Natural killer cell (primary cell): ENCODE data around the gene MAP2K1. TPM values are rescaled to one million over a fixed set of nuclear protein-coding genes. Genes with fewer than 3 reads are reported as not detected.
A peak's percentile ranks its signal among the peaks of the same experiment; 100 is the strongest.

Experiments
- ATAC-seq, 3 donors: fragments of 150-1000 bp in 2 of 3; fragments of 200-7000 bp in 1 of 3; cut with Tn5 transposase; 1 replicate in 1 of 3; 2 replicates in 2 of 3; pipeline ENCODE4 v1.10.0; 2021; ENCODE audit warnings: mild to moderate bottlenecking in 2 of 3, moderate library complexity in 2 of 3
- DNase-seq, 2 donors: peaks; one replicate each; pipeline versions ENCODE4 v3.0.0 to v3.0.0-alpha.2; 2013 to 2021; ENCODE audit warnings: mixed read lengths in 1 of 2
- H3K27ac ChIP-seq: one replicate; pipeline ENCODE4 v1.5.1; 2013; ENCODE audit warnings: mild to moderate bottlenecking, low read length
- H3K27me3 ChIP-seq: one replicate; pipeline ENCODE4 v1.6.1; 2013; ENCODE audit warnings: low read length; ENCODE audit not compliant: control insufficient read depth, insufficient read depth
- H3K36me3 ChIP-seq: one replicate; pipeline ENCODE4 v1.6.1; 2013; ENCODE audit warnings: low read length; ENCODE audit not compliant: control insufficient read depth, insufficient read depth
- H3K4me1 ChIP-seq: one replicate; pipeline ENCODE4 v1.6.1; 2013; ENCODE audit warnings: low read length; ENCODE audit not compliant: control insufficient read depth, insufficient read depth
- H3K4me3 ChIP-seq: one replicate; pipeline ENCODE4 v1.5.1; 2013; ENCODE audit warnings: low read length
- H3K9me3 ChIP-seq: one replicate; pipeline ENCODE4 v1.6.1; 2013; ENCODE audit warnings: low read length; ENCODE audit not compliant: control insufficient read depth, insufficient read depth
- H3K27ac Mint-ChIP-seq, 2 donors: one replicate each; pipeline ENCODE4 v1.8.0; 2022; ENCODE audit warnings: mild to moderate bottlenecking in 2 of 2, mixed read lengths in 2 of 2, moderate library complexity in 1 of 2
- H3K27me3 Mint-ChIP-seq, 2 donors: one replicate each; pipeline ENCODE4 v1.8.0; 2022; ENCODE audit warnings: low read depth in 2 of 2, mixed read lengths in 2 of 2
- H3K36me3 Mint-ChIP-seq: one replicate; pipeline ENCODE4 v1.8.0; 2022; ENCODE audit warnings: mixed read lengths
- H3K4me1 Mint-ChIP-seq, 2 donors: one replicate each; pipeline ENCODE4 v1.8.0; 2022; ENCODE audit warnings: mixed read lengths in 2 of 2
- H3K4me3 Mint-ChIP-seq: one replicate; pipeline ENCODE4 v1.8.0; 2022; ENCODE audit warnings: mild to moderate bottlenecking, moderate library complexity, mixed read lengths
- H3K9me3 Mint-ChIP-seq, 2 donors: one replicate each; pipeline ENCODE4 v1.8.0; 2022; ENCODE audit warnings: mixed read lengths in 2 of 2
- CTCF ChIP-seq: fragments of 200-600 bp; IDR thresholded peaks from one replicate; pipeline ENCODE4 v1.8.0; 2022; ENCODE audit warnings: antibody characterized with exemption
- WGBS: methylation state at CpG from one replicate; pipeline ENCODE4 v1.1.7; 2013; ENCODE audit warnings: missing lambda C conversion rate; ENCODE audit not compliant: insufficient coverage; 5-methylcytosine and 5-hydroxymethylcytosine counted together
- intact Hi-C: fragments of 100-400 bp; cut with micrococcal nuclease; formaldehyde crosslinking; loops from one replicate; pipeline ENCODE4 v1.14.2; 2022
- total RNA-seq, 4 donors: library from RNA; stranded (reverse); fragments of 120-200 nt in 1 of 4; gene quantifications; one replicate each; pipeline versions ENCODE4 v1.2.3 to v1.2.4, GENCODE V29; 2013 to 2022

The MAP2K1 gene
- total RNA-seq, 3 donors from 2014 or later (not counting 1 experiment from before 2014, with no cell fraction given): 45.5 to 49.2 (median 48.9) TPM

DNA sequence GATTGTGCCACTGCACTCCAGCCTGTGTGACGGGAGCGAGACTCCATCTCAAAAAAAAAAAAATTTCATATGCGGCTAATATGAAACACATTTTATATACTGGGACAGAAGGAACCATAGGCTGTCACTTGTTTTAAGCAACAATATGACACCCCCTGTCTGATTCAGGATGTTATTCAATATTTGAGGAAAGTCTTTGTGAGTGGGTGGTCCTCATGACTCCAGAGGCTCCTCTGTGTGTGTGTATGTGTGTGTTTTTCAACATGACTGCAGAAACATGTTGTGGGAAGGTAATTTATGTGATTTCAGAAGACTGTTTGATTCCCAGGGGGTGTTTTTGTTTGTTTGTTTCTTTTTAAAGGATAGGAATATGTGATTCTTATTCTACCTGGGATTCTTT, 32.8 kb downstream of the MAP2K1 start:
- H3K27me3 Mint-ChIP-seq: no peaks in the 10 kb centered on the region
- 100% methylated on average over 3 of the region's 3 CpGs for WGBS
- ATAC-seq (no peak), DNase-seq (no peak)
- H3K4me1 Mint-ChIP-seq: peaks cover 45 to 52% of the 10 kb centered on the region in 2 donors
- Histone ChIP-seq H3K4me3 (no peak overlapping the region), H3K4me1 (no peaks in the 10 kb centered on the region), H3K36me3 (no peaks in the 10 kb centered on the region), H3K27me3 (no peaks in the 10 kb centered on the region), H3K9me3 (peaks cover 3% of the 10 kb centered on the region), H3K27ac (no peak overlapping the region)
- H3K4me3 Mint-ChIP-seq: no peak overlapping the region
- H3K27ac Mint-ChIP-seq: no peak overlapping the region
- H3K9me3 Mint-ChIP-seq: no peaks in the 10 kb centered on the region
- no peaks in the 10 kb centered on the region for H3K36me3 Mint-ChIP-seq
- intact Hi-C loops: no loop called here
- no peak for TF ChIP-seq CTCF

GRCh38 chr15:66422347-66422746, 35.6 kb downstream of the MAP2K1 start:
- H3K36me3 Mint-ChIP-seq: no peaks in the 10 kb centered on the region
- no peaks in the 10 kb centered on the region for H3K9me3 ChIP-seq
- H3K27ac ChIP-seq: no peak overlapping the region
- TF ChIP-seq CTCF: no peak
- peak overlapping the region in 1 of 2 donors; percentile 68 for H3K27ac Mint-ChIP-seq
- H3K27me3 ChIP-seq: no peaks in the 10 kb centered on the region
- intact Hi-C loops: no loop called here
- H3K27me3 Mint-ChIP-seq: no peaks in the 10 kb centered on the region
- H3K4me3 Mint-ChIP-seq: no peak overlapping the region
- no peak overlapping the region for H3K4me3 ChIP-seq
- no peaks in the 10 kb centered on the region for H3K9me3 Mint-ChIP-seq
- H3K4me1 Mint-ChIP-seq: peaks cover 42 to 46% of the 10 kb centered on the region in 2 donors
- ATAC-seq (no peak), DNase-seq (no peak)
- 89% methylated on average over 4 of the region's 4 CpGs for WGBS
- H3K4me1 ChIP-seq: no peaks in the 10 kb centered on the region
- no peaks in the 10 kb centered on the region for H3K36me3 ChIP-seq

DNA sequence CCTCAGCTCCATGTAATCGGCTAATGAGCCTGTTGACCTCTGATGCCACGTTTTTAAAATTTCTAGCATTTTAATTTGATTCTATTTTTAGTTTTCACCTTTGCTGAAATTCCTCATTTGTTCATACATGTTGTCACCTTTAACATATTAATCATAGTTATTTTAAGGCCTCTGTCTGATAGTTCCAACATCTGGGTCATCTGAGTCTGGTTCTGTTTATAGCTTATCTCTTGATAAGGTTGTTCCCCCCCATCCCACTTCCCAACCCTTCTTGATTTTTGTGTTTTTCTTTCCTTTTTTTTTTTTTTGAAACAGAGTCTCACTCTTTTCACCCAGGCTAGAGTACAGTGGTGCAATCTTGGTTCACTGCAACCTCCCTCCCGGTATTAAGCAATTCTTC, 36.4 kb downstream of the MAP2K1 start:
- intact Hi-C loops: no loop called here
- H3K27me3 ChIP-seq: no peaks in the 10 kb centered on the region
- Mint-ChIP-seq H3K27ac (peak overlapping the region in 1 of 2 donors; percentile 68), H3K4me1 (peaks cover 34 to 38% of the 10 kb centered on the region in 2 donors), H3K36me3 (no peaks in the 10 kb centered on the region), H3K9me3 (no peaks in the 10 kb centered on the region), H3K27me3 (no peaks in the 10 kb centered on the region), H3K4me3 (no peak overlapping the region)
- WGBS: 83% methylated on average over 3 of the region's 3 CpGs
- TF ChIP-seq CTCF: no peak
- H3K9me3 ChIP-seq: no peaks in the 10 kb centered on the region
- ATAC-seq (no peak), DNase-seq (no peak)
- no peak overlapping the region for H3K27ac ChIP-seq
- no peak overlapping the region for H3K4me3 ChIP-seq
- H3K36me3 ChIP-seq: no peaks in the 10 kb centered on the region
- H3K4me1 ChIP-seq: no peaks in the 10 kb centered on the region

DNA sequence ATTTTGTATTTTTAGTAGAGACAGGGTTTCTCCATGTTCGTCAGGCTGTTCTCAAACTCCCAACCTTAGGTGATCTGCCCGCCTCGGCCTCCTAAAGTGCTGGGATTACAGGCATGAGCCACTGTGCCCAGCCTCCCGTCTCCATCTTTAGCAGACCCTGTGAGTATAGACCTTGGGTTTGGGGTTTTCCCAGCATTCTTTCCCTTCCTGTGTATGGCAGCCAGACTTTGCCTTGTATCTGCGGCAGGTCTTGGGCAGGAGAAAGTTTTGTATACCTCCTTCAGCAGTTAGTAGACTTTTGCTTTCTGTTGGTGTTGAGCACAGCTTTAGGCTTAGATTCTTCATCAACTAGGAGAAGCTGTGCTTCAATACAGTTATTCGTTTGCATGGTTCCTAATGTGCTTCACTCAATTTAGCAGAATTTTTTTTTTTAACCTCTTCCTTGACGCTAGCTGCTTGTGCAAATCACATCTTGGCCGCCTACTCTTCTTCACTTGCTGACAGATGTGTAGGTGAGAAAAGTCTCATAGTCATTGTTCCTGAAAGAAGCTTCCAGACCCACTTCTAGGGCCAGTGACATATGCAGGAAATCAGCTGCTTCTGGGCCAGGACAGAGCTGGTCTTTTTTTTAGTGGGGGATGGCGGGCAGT, 38.4 kb downstream of the MAP2K1 start:
- H3K36me3 Mint-ChIP-seq: no peaks in the 10 kb centered on the region
- H3K27me3 Mint-ChIP-seq: no peaks in the 10 kb centered on the region
- DNase-seq (no peak), ATAC-seq (no peak)
- TF ChIP-seq CTCF: no peak
- no peak overlapping the region for H3K27ac ChIP-seq
- intact Hi-C loops: no loop called here
- H3K9me3 ChIP-seq: no peaks in the 10 kb centered on the region
- 80% methylated on average over 8 of the region's 9 CpGs for WGBS
- H3K4me3 ChIP-seq: no peak overlapping the region
- no peaks in the 10 kb centered on the region for H3K27me3 ChIP-seq
- no peaks in the 10 kb centered on the region for H3K36me3 ChIP-seq
- peaks cover 3% of the 10 kb centered on the region for H3K4me1 ChIP-seq
- no peaks in the 10 kb centered on the region for H3K9me3 Mint-ChIP-seq
- peak overlapping the region; percentile 29 to 41 for H3K27ac Mint-ChIP-seq
- no peak overlapping the region for H3K4me3 Mint-ChIP-seq
- H3K4me1 Mint-ChIP-seq: peaks cover 44 to 49% of the 10 kb centered on the region in 2 donors
